ENCODE measurements around the gene CERS6.

DNA sequence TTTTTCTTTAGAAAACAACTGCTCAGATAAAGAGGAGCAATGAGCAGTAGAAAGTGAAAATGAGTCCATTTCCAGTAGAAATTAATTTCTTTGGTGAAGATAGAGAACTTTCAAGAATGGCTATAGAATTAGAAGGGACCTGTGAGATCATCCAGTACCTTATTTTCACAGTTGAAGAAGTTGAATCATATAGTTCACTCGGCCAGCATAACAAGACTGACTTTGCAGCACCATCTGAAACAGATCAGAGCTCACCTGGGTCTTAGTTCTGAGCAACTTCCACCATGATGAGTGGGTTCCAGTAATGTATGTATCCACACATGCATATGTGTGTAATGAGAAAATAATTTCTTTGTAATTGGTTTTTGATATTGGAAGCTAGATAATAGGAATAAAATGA, 58.6 kb downstream of the CERS6 start:
- TF ChIP-seq ZNF416 (CRISPR knock-in tag; IDR thresholded peaks at IDR 0.05) (no peak), CREB1 (CRISPR knock-in tag; IDR thresholded peaks at IDR 0.05) (no peak), SMAD3 (CRISPR knock-in tag; IDR thresholded peaks at IDR 0.05; ENCODE audit: borderline replicate concordance) (no peak), JUN (CRISPR knock-in tag; IDR thresholded peaks at IDR 0.05) (no peak), NR3C1 (CRISPR knock-in tag; conservative IDR thresholded peaks at IDR 0.05; ENCODE audit: low read depth) (no peak), NR1H2 (CRISPR knock-in tag; IDR thresholded peaks at IDR 0.05) (no peak)
- TF ChIP-seq, protein P1, sequence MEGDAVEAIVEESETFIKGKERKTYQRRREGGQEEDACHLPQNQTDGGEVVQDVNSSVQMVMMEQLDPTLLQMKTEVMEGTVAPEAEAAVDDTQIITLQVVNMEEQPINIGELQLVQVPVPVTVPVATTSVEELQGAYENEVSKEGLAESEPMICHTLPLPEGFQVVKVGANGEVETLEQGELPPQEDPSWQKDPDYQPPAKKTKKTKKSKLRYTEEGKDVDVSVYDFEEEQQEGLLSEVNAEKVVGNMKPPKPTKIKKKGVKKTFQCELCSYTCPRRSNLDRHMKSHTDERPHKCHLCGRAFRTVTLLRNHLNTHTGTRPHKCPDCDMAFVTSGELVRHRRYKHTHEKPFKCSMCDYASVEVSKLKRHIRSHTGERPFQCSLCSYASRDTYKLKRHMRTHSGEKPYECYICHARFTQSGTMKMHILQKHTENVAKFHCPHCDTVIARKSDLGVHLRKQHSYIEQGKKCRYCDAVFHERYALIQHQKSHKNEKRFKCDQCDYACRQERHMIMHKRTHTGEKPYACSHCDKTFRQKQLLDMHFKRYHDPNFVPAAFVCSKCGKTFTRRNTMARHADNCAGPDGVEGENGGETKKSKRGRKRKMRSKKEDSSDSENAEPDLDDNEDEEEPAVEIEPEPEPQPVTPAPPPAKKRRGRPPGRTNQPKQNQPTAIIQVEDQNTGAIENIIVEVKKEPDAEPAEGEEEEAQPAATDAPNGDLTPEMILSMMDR (IDR thresholded peaks at IDR 0.05): no peak
- TF ChIP-seq, protein P2, sequence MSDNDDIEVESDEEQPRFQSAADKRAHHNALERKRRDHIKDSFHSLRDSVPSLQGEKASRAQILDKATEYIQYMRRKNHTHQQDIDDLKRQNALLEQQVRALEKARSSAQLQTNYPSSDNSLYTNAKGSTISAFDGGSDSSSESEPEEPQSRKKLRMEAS (CRISPR knock-in tag; IDR thresholded peaks at IDR 0.05): no peak
- TF ChIP-seq, protein P3, sequence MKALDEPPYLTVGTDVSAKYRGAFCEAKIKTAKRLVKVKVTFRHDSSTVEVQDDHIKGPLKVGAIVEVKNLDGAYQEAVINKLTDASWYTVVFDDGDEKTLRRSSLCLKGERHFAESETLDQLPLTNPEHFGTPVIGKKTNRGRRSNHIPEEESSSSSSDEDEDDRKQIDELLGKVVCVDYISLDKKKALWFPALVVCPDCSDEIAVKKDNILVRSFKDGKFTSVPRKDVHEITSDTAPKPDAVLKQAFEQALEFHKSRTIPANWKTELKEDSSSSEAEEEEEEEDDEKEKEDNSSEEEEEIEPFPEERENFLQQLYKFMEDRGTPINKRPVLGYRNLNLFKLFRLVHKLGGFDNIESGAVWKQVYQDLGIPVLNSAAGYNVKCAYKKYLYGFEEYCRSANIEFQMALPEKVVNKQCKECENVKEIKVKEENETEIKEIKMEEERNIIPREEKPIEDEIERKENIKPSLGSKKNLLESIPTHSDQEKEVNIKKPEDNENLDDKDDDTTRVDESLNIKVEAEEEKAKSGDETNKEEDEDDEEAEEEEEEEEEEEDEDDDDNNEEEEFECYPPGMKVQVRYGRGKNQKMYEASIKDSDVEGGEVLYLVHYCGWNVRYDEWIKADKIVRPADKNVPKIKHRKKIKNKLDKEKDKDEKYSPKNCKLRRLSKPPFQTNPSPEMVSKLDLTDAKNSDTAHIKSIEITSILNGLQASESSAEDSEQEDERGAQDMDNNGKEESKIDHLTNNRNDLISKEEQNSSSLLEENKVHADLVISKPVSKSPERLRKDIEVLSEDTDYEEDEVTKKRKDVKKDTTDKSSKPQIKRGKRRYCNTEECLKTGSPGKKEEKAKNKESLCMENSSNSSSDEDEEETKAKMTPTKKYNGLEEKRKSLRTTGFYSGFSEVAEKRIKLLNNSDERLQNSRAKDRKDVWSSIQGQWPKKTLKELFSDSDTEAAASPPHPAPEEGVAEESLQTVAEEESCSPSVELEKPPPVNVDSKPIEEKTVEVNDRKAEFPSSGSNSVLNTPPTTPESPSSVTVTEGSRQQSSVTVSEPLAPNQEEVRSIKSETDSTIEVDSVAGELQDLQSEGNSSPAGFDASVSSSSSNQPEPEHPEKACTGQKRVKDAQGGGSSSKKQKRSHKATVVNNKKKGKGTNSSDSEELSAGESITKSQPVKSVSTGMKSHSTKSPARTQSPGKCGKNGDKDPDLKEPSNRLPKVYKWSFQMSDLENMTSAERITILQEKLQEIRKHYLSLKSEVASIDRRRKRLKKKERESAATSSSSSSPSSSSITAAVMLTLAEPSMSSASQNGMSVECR (CRISPR knock-in tag; IDR thresholded peaks at IDR 0.05; ENCODE audit: borderline replicate concordance): no peak

All from WTC11 (cell line).